ACHN (cell line): ENCODE data around the gene SHC2.
"Not testable (repeated sequence)": the region's sequence is repeated elsewhere in the genome, so short reads cannot be mapped to it uniquely, and the experiment has no call there.

ENCODE experiments used
- DNase-seq: peaks from one replicate; pipeline ENCODE4 v3.0.0-alpha.2; 2015
- in situ Hi-C: cut with HindIII; loops from 2 replicates; pipeline ENCODE4 v1.10.0; 2017; ENCODE audit warnings: low sequenced_read_pairs, low pct_ligation_motif_present, low pct_unique_long_range_greater_than_20kb

SHC2 gene

GRCh38 chr19:494171-495080 lies 33.6 kb upstream of the SHC2 start:
- in situ Hi-C loops, result no loop called here
- no peak for DNase-seq

GRCh38 chr19:493391-494170 lies 32.7 kb upstream of the SHC2 start:
- no peak for DNase-seq
- in situ Hi-C loops, result no loop called here

- no peak for DNase-seq
- in situ Hi-C loops, result no loop called here
Observed at GRCh38 chr19:492091-492531, 31.3 kb upstream of the SHC2 start.

- in situ Hi-C loops, result no loop called here
- no peak for DNase-seq
Observed at GRCh38 chr19:491146-491741, 30.4 kb upstream of the SHC2 start.

GRCh38 chr19:489418-490196 lies 28.8 kb upstream of the SHC2 start:
- in situ Hi-C loops, result no loop called here

GRCh38 chr19:488505-489417 lies 27.9 kb upstream of the SHC2 start:
- in situ Hi-C loops, result no loop called here
- peak; percentile 89 for DNase-seq

More at GRCh38 chr19:489418-490196, 28.8 kb upstream of the SHC2 start:
- DNase-seq, result no peak

GRCh38 chr19:485583-486236 lies 24.9 kb upstream of the SHC2 start:
- in situ Hi-C loops, result no loop called here
- DNase-seq, result peak; percentile 26

GRCh38 chr19:485077-485476 lies 24.2 kb upstream of the SHC2 start:
- in situ Hi-C loops, result no loop called here
- no peak for DNase-seq

GRCh38 chr19:484494-484893 lies 23.7 kb upstream of the SHC2 start:
- no peak for DNase-seq
- in situ Hi-C loops, result no loop called here

GRCh38 chr19:483332-484072 lies 22.7 kb upstream of the SHC2 start:
- no peak for DNase-seq
- in situ Hi-C loops, result no loop called here

GRCh38 chr19:482186-483041 lies 21.6 kb upstream of the SHC2 start:
- in situ Hi-C loops, result no loop called here
- peak; percentile 25 for DNase-seq

- in situ Hi-C loops, result not testable (repeated sequence)
Observed at GRCh38 chr19:481100-481499, 20.3 kb upstream of the SHC2 start.

GRCh38 chr19:480016-480855 lies 19.4 kb upstream of the SHC2 start:
- in situ Hi-C loops, result no loop called here
- peak; percentile 72 for DNase-seq

More at GRCh38 chr19:481100-481499, 20.3 kb upstream of the SHC2 start:
- DNase-seq, result not testable (repeated sequence)

- no peak for DNase-seq
- in situ Hi-C loops, result no loop called here
Observed at GRCh38 chr19:478976-479375, 18.1 kb upstream of the SHC2 start.
